Keratinocyte (primary cell): ENCODE results near the gene RDH16. TPM values are rescaled to one million over a fixed set of nuclear protein-coding genes. Genes with fewer than 3 reads are reported as not detected.
A peak's percentile ranks its signal among the peaks of the same experiment; 100 is the strongest.

ENCODE experiments used
- DNase-seq: peaks from one replicate; pipeline ENCODE4 v3.0.0-alpha.2; 2011; ENCODE audit warnings: low read depth, missing footprints, low spot score
- FAIRE-seq: peaks from 2 replicates; lab custom pipeline; 2011; peaks lifted over from hg19 to GRCh38; lab: Jason Lieb, UNC
- H2AFZ ChIP-seq: 2 replicates; pipeline ENCODE4 v1.6.0; 2012; ENCODE audit warnings: low read length, control low read depth, inconsistent platforms; ENCODE audit not compliant: control insufficient read depth
- H3K27ac ChIP-seq: 2 replicates; pipeline ENCODE4 v1.5.1; 2011; ENCODE audit warnings: low read length; ENCODE audit not compliant: control insufficient read depth, insufficient read depth
- H3K27me3 ChIP-seq: 3 replicates; pipeline ENCODE4 v1.6.0; 2011; ENCODE audit warnings: low read length; ENCODE audit not compliant: control insufficient read depth, insufficient read depth; ENCODE audit errors: extremely low read depth
- H3K36me3 ChIP-seq, 2 experiments: 2 replicates in 1 of 2; 3 replicates in 1 of 2; pipeline ENCODE4 v1.5.1; 2011; ENCODE audit warnings: low read length in 2 of 2, mild to moderate bottlenecking in 1 of 2; ENCODE audit not compliant: control insufficient read depth in 2 of 2, insufficient read depth in 2 of 2; ENCODE audit errors: extremely low read depth in 1 of 2
- H3K4me1 ChIP-seq: 3 replicates; pipeline ENCODE4 v1.5.1; 2011; ENCODE audit warnings: low read length; ENCODE audit not compliant: control insufficient read depth, insufficient read depth; ENCODE audit errors: extremely low read depth
- H3K4me2 ChIP-seq: 3 replicates; pipeline ENCODE4 v1.6.0; 2011; ENCODE audit warnings: low read depth, low read length; ENCODE audit not compliant: control insufficient read depth, insufficient read depth; ENCODE audit errors: extremely low read depth
- H3K4me3 ChIP-seq, 3 experiments: fragments of 200-600 bp in 1 of 3; sonication (generic) in 1 of 3; 2 replicates in 2 of 3; 3 replicates in 1 of 3; pipeline ENCODE4 v1.5.1; 2011 to 2016; ENCODE audit warnings: low read length in 3 of 3, mild to moderate bottlenecking in 3 of 3, control low read depth in 2 of 3, inconsistent platforms in 1 of 3, low read depth in 1 of 3, mixed read lengths in 1 of 3, mixed run types in 1 of 3, moderate library complexity in 1 of 3; ENCODE audit not compliant: control insufficient read depth in 2 of 3, insufficient read depth in 2 of 3; ENCODE audit errors: extremely low read depth in 1 of 3
- H3K79me2 ChIP-seq: 2 replicates; pipeline ENCODE4 v1.6.0; 2012; ENCODE audit warnings: low read length; ENCODE audit not compliant: control insufficient read depth, insufficient read depth
- H3K9ac ChIP-seq: 3 replicates; pipeline ENCODE4 v1.6.0; 2011; ENCODE audit warnings: low read length; ENCODE audit not compliant: control insufficient read depth, insufficient read depth; ENCODE audit errors: extremely low read depth
- H3K9me1 ChIP-seq: 3 replicates; pipeline ENCODE4 v1.6.0; 2011; ENCODE audit warnings: low read length; ENCODE audit not compliant: control insufficient read depth, insufficient read depth; ENCODE audit errors: extremely low read depth
- H3K9me3 ChIP-seq: 2 replicates; pipeline ENCODE4 v1.5.1; 2012; ENCODE audit warnings: low read depth, low read length; ENCODE audit not compliant: control insufficient read depth
- H4K20me1 ChIP-seq: 3 replicates; pipeline ENCODE4 v1.6.0; 2011; ENCODE audit warnings: low read length; ENCODE audit not compliant: control insufficient read depth, insufficient read depth; ENCODE audit errors: extremely low read depth
- CTCF ChIP-seq, 3 experiments: IDR thresholded peaks in 1 of 3; conservative IDR thresholded peaks in 1 of 3; optimal IDR thresholded peaks in 1 of 3; 2 replicates in 2 of 3; 3 replicates in 1 of 3; pipeline versions ENCODE3 to v1.5.1; 2011; ENCODE audit warnings: low read length in 3 of 3, mild to moderate bottlenecking in 3 of 3, moderate library complexity in 2 of 3, control low read depth in 1 of 3, inconsistent platforms in 1 of 3; ENCODE audit not compliant: insufficient read depth in 2 of 3; ENCODE audit errors: extremely low read depth in 1 of 3
- EZH2 ChIP-seq: IDR thresholded peaks from one replicate; pipeline ENCODE4 v1.6.1; 2012; ENCODE audit warnings: inconsistent platforms, mild to moderate bottlenecking, low read length, moderate library complexity
- dilution Hi-C: fragments of 300-500 bp; cut with MboI; formaldehyde crosslinking; loops from one replicate; pipeline ENCODE4 v1.7.0; 2020; ENCODE audit warnings: low sequenced_read_pairs; ENCODE audit not compliant: extremely low pct_ligation_motif_present
- polyA plus RNA-seq, 5 experiments: library from polyadenylated mRNA; depleted of rRNA in 3 of 5; stranded (reverse) in 3 of 5; stranded (forward) in 1 of 5; unstranded in 1 of 5; fragments of >200 nt; gene quantifications; 1 replicate in 1 of 5; 2 replicates in 3 of 5; 3 replicates in 1 of 5; pipeline versions ENCODE4 v1.2.1 to v1.2.3, GENCODE V29; 2011 to 2012; ENCODE audit warnings: missing spikeins in 2 of 5, low read depth in 1 of 5, low replicate concordance in 1 of 5

The RDH16 gene
- polyA plus RNA-seq, 1 donor (not counting 4 experiments of a cell fraction or from before 2014, with no cell fraction given) = 0.21 TPM

- no peak overlapping the region for H2AFZ ChIP-seq
- H3K9me3 ChIP-seq = no peaks in the 10 kb centered on the region
- peaks cover 25% of the 10 kb centered on the region for H3K4me1 ChIP-seq
- DNase-seq = peak; percentile 13
- H3K4me2 ChIP-seq = no peak overlapping the region
- TF ChIP-seq EZH2 = no peak
- TF ChIP-seq CTCF (optimal IDR thresholded peaks at IDR 0.05 in 1 of 3, IDR thresholded peaks at IDR 0.05 in 1 of 3, conservative IDR thresholded peaks at IDR 0.05 in 1 of 3; ENCODE audit: extremely low read depth in 1 of 3, insufficient read depth in 2 of 3, low read length in 3 of 3) = no peak
- H3K27me3 ChIP-seq = no peaks in the 10 kb centered on the region
- no peak for FAIRE-seq
- no peak overlapping the region for H3K27ac ChIP-seq
- no peaks in the 10 kb centered on the region for H4K20me1 ChIP-seq
- H3K36me3 ChIP-seq = no peaks in the 10 kb centered on the region
- H3K4me3 ChIP-seq = no peak overlapping the region
- H3K79me2 ChIP-seq = no peaks in the 10 kb centered on the region
- dilution Hi-C loops = no loop called here
- H3K9me1 ChIP-seq = no peaks in the 10 kb centered on the region
- H3K9ac ChIP-seq = no peak overlapping the region
These were observed 22.3 kb downstream of the RDH16 start for GRCh38 chr12:56935157-56935556.

DNA sequence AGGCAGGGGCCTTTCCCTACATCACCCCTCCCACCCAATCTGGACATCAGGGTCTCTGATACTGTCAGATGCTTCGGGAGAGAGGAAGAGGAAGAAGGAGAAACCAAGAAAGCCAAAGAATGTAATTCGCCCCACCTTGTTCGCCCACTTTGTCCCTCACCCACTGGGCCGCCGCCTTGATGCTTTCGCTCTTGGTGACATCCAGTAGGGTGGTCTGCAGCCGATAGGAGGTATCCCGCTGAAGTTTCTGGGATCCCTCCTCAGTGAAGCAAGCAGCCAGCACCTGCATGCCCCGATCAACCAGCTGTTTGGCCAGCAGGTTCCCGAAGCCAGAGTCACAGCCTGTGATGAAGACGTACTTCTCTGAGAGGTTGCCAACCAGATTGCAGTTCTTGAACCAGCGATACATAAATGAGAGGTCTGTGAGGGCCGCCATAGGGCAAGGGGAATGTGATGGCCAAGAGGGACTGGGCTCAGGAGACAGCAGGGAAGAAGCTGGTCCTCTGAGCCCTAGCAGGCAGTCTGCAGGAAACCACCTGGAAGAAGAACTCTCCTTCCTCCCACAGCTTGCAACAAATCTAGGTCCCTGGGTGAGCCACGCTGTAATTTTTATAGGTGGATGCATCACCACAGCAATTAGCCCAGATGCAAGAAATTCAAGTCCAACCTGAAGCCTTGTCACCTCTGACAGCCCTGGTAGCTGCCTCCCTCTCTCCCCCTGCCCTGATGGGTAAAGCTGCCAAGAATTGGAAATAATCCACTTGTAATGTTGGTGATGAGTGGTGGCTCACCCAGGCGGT, 23.4 kb downstream of the RDH16 start, which contains the start of gene SDR9C7:
SDR9C7 (minus strand) TSS at position 583 of the 800 bp plus-strand sequence; CDS start at position 436, 147 bp downstream.
- Histone ChIP-seq H3K4me2 (no peak within 1 kb of the TSS), H3K36me3 (no peaks in the 10 kb centered on the region), H4K20me1 (no peaks in the 10 kb centered on the region), H2AFZ (no peak within 1 kb of the TSS), H3K4me1 (peaks cover 25% of the 10 kb centered on the region), H3K79me2 (no peaks in the 10 kb centered on the region), H3K9ac (no peak within 1 kb of the TSS), H3K27ac (no peak within 1 kb of the TSS), H3K9me3 (no peaks in the 10 kb centered on the region), H3K27me3 (no peaks in the 10 kb centered on the region), H3K9me1 (no peaks in the 10 kb centered on the region), H3K4me3 (no peak within 1 kb of the TSS)
- DNase-seq (no peak), FAIRE-seq (no peak)
- dilution Hi-C loops = no loop called here
- TF ChIP-seq EZH2 (no peak), CTCF (optimal IDR thresholded peaks at IDR 0.05 in 1 of 3, IDR thresholded peaks at IDR 0.05 in 1 of 3, conservative IDR thresholded peaks at IDR 0.05 in 1 of 3; ENCODE audit: extremely low read depth in 1 of 3, insufficient read depth in 2 of 3, low read length in 3 of 3) (no peak)
